ENCODE data around the gene NWD2.

Gene NWD2

GRCh38 chr4:37279894-37280592 lies 35.5 kb downstream of the NWD2 start:
- Histone ChIP-seq H3K9me3 (ENCODE audit: insufficient read depth, low read length) (no peaks in the 10 kb centered on the region), H4K20me1 (ENCODE audit: low read depth, low read length) (no peaks in the 10 kb centered on the region), H3K4me2 (ENCODE audit: low read depth, low read length, poor library complexity, severe bottlenecking) (no peak overlapping the region), H3K79me2 (ENCODE audit: insufficient read depth, low read length) (no peaks in the 10 kb centered on the region), H3K27me3 (ENCODE audit: low read length) (no peaks in the 10 kb centered on the region), H3K9me2 (replicated peaks; ENCODE audit: insufficient read depth, low read length) (no peaks in the 10 kb centered on the region), H3K9ac (ENCODE audit: low read length) (no peak overlapping the region), H2AFZ (ENCODE audit: low read depth, low read length, severe bottlenecking) (no peak overlapping the region), H3K27ac (ENCODE audit: low read depth, low read length) (no peak overlapping the region), H3F3A (ENCODE audit: insufficient read depth) (no peaks in the 10 kb centered on the region), H3K36me3 (ENCODE audit: low read length) (no peaks in the 10 kb centered on the region), H3K4me3 (ENCODE audit: insufficient read depth, low read length, poor library complexity, severe bottlenecking) (no peak overlapping the region)
- no peak for TF ChIP-seq CTCF (IDR thresholded peaks at IDR 0.05; ENCODE audit: insufficient read depth, low read length, poor library complexity, severe bottlenecking)
- no peak for TF ChIP-seq EZH2phosphoT487 (conservative IDR thresholded peaks at IDR 0.05; ENCODE audit: low read length)

- no peak overlapping the region for H2AFZ ChIP-seq (ENCODE audit: low read depth, low read length, severe bottlenecking)
- TF ChIP-seq CTCF (IDR thresholded peaks at IDR 0.05; ENCODE audit: insufficient read depth, low read length, poor library complexity, severe bottlenecking) (no peak), EZH2phosphoT487 (conservative IDR thresholded peaks at IDR 0.05; ENCODE audit: low read length) (no peak)
Observed at GRCh38 chr4:37299468-37299867, 54.9 kb downstream of the NWD2 start.

GRCh38 chr4:37304612-37305011 lies 60.1 kb downstream of the NWD2 start:
- Histone ChIP-seq H3K4me3 (ENCODE audit: insufficient read depth, low read length, poor library complexity, severe bottlenecking) (no peak overlapping the region), H3K9ac (ENCODE audit: low read length) (no peak overlapping the region), H3K9me3 (ENCODE audit: insufficient read depth, low read length) (no peaks in the 10 kb centered on the region), H3K27me3 (ENCODE audit: low read length) (no peaks in the 10 kb centered on the region), H3K9me2 (replicated peaks; ENCODE audit: insufficient read depth, low read length) (no peaks in the 10 kb centered on the region), H3K36me3 (ENCODE audit: low read length) (no peaks in the 10 kb centered on the region), H3K27ac (ENCODE audit: low read depth, low read length) (no peak overlapping the region), H2AFZ (ENCODE audit: low read depth, low read length, severe bottlenecking) (no peak overlapping the region), H4K20me1 (ENCODE audit: low read depth, low read length) (no peaks in the 10 kb centered on the region), H3K4me2 (ENCODE audit: low read depth, low read length, poor library complexity, severe bottlenecking) (no peak overlapping the region), H3K79me2 (ENCODE audit: insufficient read depth, low read length) (no peaks in the 10 kb centered on the region), H3F3A (ENCODE audit: insufficient read depth) (no peaks in the 10 kb centered on the region)
- no peak for TF ChIP-seq CTCF (IDR thresholded peaks at IDR 0.05; ENCODE audit: insufficient read depth, low read length, poor library complexity, severe bottlenecking)
- TF ChIP-seq EZH2phosphoT487 (conservative IDR thresholded peaks at IDR 0.05; ENCODE audit: low read length): no peak

More at GRCh38 chr4:37299468-37299867, 54.9 kb downstream of the NWD2 start:
- H3K27me3 ChIP-seq (ENCODE audit: low read length): no peaks in the 10 kb centered on the region
- H3K36me3 ChIP-seq (ENCODE audit: low read length): no peaks in the 10 kb centered on the region
- H3K4me2 ChIP-seq (ENCODE audit: low read depth, low read length, poor library complexity, severe bottlenecking): no peak overlapping the region
- H3K79me2 ChIP-seq (ENCODE audit: insufficient read depth, low read length): no peaks in the 10 kb centered on the region
- H3K27ac ChIP-seq (ENCODE audit: low read depth, low read length): no peak overlapping the region
- no peak overlapping the region for H3K4me3 ChIP-seq (ENCODE audit: insufficient read depth, low read length, poor library complexity, severe bottlenecking)
- no peaks in the 10 kb centered on the region for H3K9me3 ChIP-seq (ENCODE audit: insufficient read depth, low read length)
- no peak overlapping the region for H3K9ac ChIP-seq (ENCODE audit: low read length)
- H3K9me2 ChIP-seq (replicated peaks; ENCODE audit: insufficient read depth, low read length): no peaks in the 10 kb centered on the region
- no peaks in the 10 kb centered on the region for H4K20me1 ChIP-seq (ENCODE audit: low read depth, low read length)
- no peaks in the 10 kb centered on the region for H3F3A ChIP-seq (ENCODE audit: insufficient read depth)

Data from SU-DHL-6 (cell line).